ENCODE measurements around the gene KLHL10.
A peak's percentile ranks its signal among the peaks of the same experiment; 100 is the strongest.

The KLHL10 gene

DNA sequence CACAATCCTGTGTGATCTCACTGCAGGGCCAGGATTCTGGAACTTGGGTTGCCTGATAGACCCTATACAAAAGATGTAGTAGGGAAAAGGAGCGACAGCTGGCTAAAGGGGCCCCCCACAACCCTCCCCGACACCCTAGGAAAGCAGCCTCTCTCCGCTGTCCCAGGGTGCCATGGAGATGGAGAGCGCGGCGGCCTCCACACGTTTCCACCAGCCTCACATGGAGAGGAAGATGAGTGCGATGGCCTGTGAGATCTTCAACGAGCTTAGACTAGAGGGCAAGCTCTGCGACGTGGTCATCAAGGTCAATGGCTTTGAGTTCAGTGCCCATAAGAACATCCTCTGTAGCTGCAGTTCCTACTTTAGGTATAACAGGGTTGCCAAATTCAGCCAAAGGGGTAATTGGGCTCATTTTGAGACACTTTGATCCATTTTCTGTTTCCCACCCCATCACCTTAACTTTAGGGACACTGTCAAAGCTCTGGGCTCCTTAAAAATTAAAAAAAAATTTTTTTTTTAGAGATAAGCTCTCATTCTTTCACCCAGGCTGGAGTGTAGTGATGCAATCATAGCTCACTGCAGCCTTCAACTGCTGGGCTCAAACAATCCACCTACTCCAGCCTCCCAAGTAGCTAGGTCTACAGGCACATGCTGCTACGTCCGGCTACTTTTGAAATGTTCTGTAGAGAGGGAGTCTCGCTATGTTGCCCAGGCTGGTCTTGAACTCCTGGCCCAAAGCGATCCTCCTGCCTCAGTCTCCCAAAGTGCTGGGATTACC, at the start of gene KLHL10:
Gene KLHL10, plus strand, starts transcription at position 65 of the 778 bp plus-strand sequence. Its CDS starts 108 bp downstream, at position 173.
- DNase-seq, result no peak

DNA sequence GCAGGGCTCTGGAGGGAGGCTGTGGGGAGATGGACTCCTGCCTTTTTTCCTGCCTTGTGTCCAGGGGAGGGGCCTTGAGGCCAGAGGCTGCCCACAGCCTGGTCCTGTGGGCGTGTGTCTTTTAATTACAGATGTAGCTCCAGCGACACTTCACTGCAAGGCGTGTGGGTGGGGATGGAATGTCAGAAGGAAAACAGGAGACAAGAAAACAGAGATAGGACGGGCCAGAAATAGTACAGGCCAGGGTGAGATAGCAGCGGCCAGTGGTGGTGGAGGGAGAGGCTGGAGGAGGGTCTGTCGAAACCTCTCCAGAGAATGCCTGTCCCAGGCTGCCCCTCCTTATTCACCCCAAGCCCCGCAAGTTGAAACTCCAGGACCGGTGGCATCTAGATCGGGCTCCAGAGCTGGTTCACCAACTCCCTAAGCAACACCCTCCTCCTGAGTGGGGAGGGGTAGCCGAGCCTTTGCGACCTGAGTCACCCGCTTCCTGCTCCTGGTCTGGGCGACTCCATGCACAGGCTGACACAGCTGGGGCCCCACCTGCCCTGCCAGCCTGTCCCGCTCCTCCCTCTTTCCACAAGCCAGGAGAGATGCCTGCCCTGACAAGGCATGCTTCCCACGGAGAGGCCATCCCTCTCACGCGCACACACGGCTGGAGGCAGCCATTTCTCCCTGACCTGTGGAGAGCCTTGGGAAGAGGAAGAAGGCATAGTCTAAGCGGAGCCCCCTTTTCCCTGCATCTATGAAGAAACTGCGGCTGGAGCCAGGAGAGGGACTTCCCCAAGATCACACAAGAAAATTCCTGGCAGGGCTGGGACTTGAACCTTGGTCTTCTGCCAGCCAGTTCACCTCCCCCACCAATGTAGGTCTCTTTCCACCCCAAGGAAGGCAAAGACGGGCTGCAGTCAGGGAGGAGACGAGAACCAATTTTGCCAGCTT, 44.5 kb upstream of the KLHL10 start:
- DNase-seq, result no peak

DNA sequence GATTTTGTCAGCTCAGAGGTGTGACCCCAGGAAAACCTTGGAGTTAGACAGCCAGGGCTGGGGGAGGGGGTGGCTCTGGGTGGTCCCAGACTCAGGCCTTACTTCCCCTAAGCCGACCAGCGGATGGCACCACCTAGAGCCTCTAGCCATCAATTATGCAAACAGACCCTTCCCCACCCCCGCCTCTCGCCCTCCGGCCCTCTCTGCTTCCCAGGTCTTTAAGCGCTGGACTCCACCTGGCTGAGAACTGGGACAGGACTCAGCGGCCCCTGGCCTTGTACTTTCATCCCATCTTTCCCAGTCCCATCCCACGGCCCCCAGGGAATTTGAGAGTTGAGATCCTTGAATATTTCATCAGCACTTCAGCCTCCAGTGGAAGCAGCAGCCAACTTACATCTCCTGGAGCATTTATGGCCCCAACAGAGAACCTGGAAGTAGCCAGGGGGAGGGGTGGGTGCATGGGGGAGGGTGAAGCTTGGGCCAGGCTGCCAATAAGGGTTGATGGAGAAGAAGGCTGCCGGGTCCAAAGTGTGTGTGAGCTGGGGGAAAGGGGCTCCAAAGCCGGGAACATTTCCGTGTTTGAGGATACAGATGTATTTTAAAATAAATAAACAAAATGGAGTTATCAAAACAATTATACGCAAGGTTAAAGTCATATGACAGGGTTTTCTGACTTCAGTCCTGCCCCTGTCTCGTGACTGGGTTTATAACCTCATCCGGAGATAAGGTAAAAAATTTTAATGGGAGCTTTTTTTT, 43.7 kb upstream of the KLHL10 start:
- no peak for DNase-seq

DNA sequence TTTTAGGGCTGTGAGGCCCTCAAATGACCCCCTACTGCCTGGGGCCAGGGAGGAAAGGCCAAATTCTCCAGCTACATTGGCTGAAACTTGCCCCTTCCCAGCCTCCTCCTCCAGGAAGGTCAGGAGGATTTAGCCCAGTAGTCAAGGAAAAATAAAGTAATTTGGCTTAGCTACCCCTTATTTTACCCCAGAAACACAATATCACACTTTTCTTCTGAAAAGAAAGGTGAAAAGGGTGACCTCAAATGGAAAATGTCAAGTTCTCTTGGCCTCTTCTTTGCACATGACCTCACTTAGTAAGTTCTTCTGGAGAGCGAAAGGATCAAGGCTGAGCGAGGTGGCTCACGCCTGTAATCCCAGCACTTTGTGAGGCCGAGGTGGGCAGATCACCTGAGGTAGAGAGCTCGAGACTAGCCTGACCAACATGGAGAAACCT, 43.1 kb upstream of the KLHL10 start:
- no peak for DNase-seq

DNA sequence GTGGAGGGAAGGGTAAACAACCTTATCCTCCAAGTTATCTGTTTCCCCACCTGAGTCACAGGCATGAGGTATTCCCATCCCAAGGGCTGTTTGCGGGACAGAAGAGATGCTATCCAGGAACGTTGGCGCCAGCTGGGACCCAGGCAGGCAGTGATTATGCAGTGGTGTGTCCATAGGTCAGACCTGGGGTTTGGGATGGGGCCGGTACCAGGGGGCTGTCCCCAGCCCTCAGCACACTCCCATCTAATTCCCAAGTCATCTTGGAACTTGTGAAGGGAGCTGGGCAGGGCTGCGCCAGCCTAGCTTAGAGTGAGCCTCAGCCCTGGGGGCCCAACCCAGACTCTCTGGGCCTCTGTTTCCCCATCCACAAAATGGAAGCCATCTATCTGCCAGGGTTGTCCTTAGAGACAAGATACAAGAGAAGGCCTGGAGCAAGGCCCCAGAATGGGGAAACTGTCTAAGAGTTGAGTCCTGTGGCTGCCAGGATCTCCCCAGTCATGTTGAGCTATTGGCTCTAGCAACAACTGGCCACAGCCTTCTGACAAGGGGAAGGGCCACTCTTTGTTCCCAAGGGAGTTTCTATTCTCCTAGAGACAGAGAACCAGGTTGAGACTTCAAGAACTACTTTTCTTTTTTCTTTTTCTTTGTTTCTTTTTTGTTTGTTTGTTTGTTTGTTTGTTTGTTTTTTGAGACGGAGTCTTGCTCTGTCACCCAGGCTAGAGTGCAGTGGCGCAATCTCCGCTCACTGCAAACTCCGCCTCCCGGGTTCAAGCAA, 41.3 kb upstream of the KLHL10 start:
- DNase-seq, result no peak

DNA sequence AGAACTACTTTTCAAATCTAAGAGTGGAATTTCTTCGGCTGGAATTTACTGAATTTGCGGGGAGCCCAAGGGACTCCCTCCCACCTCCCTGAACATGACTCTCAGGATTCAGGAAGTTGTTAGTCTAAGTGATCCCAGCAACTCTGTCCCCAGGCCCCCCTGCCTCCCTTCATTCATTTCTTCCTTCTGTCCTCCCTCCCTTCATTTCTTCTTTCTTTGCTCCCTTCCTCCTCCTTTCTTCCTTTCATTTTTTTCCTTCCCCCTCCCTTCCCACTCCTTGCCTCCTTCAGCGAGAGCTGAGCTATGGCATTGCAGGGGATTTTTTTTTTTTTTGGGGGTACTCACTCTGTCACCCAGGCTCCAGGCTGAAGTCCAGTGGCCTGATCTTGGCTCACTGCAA, 40.2 kb upstream of the KLHL10 start:
- no peak for DNase-seq

DNA sequence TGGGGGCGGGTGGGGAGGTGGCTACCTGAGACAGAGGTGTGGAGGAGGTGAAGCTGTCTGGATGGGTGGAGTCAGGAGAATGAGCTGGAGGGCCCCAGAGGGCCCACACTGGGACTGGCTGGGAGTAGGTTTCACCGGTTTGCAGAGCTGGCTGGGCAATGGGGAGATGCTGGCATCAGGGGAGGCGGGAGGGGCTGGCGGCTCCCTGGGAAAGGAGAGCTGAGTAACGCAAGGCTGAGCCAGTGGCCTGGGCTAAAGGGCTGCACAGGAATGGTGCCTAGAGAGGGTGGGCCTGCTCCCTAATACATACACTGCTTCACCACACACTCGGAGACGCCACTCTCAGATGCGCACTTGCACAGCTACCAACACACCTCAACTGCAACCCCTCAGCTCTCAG, 38.3 kb upstream of the KLHL10 start:
- DNase-seq, result no peak

DNA sequence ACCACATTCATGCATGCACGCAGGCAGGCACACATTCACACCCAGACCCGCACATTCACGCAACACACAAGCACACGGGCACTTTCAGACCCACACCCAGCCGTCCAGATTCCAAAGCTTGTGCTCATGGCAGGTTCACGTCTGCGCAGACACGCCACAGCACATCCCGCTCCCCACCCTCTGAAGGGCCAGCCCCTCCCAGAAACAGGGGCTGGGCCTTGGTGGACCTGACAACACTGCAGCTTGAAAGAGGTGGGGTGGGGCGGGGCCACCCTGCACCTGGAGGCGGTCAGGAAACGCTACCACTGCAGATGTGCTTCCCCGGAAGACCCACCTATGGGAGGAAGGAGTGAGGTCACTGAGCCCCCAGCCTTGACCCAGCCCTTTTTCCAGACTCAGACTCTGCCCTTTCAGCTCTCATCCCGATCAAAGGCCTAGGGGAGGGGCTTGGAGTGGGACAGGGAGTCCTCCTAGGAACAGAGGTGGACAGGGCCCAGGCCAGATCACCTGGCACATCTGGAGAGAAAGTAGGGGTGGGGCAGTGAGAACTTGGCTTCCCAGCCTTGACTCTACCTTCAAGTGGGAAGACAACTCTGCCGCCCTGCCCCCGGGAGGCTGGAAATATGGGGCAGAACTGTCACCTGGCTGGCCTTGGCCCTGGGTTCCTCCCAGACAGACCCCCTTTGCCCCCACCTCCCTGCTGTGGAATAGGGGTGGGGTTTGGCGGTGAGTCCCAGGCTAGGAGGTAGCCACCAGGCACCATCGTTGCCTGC, 36.8 kb upstream of the KLHL10 start:
- DNase-seq, result no peak

DNA sequence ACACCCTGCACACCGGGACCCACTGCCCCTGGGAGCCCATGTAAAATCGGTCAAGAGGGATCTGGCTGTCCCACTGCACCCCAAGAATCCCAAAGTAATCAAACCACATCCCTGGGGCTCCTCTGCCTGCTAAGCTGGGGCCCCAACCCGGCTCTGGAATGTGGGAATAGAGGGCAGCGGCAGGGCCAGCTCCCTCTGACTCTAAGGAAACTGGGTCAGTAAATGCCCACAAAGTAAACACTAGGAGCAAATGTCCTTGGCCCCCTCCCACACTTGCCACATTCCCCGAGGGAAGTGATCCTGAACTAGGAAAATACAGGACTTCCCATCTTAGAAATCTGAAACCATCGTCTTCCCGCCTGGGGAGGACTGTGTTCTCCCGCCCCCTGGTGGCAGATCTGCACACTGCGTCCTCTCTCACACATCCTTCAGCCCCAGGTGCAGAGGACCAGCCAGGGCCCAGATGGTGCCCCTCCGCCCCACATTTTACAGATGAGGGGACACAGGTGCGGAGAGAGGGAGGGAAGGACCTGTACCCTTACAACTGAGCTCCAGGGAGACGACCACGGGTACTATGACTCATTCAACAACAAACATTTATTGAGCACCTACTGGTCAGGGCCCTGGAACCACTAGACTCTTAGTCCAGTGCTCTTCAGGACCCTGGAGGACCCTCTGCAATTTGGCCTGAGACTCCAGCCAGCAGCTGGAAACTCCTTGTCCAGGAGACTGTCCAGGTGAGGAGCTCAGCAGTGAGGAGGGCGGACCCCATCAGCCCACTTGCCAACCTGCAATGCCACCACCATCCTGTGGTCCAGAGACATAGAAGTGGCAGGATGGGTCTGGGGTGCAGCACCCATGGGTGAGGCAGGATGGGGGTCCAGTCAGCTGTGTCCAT, 36.0 kb upstream of the KLHL10 start:
- DNase-seq, result peak; percentile 81

DNA sequence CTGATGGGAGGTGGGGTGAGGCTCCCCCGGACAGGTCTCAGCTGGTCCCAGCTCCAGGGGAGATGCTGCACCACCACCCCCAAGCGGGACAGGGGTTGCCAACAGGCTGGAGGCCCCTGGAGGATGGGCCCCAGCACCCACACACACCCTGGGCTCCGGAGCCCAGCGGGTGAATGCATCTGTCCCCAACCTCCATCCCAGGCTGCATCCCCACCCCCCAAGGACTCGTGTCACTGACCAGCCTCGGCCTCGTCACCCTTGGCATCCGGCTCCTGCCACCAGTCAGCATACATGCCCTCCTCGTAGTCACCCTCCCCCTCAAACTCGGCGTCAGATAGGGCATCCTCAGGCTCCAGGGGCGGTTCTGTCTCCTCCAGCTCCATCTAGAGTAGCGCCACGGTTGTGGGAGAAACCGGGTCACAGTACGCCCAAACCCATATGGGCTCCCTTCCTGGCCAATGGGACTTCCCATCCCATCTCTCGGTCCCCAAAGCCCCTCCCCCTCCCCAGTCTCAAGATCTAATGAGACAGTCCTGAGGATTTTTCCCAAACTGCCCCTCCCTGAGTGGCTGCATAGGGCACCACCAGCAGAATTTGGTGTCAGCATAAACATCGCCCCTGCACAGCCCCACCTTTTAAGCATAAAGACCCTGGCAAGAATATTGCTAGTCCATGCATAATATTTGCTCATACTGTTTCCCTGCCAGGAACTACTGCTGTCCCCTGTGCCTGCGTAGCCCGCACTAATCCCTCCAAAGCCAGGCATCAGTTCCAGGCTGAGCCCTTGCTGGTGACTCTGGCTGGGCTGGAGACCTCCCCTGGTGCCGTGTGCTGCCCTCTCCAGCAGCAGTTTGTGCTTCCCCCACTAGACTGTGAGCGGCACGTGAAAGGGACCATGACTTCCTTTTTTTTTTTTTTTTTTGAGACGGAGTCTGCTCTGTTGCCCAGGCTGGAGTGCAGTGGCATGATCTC, 34.3 kb upstream of the KLHL10 start:
- no peak for DNase-seq

DNA sequence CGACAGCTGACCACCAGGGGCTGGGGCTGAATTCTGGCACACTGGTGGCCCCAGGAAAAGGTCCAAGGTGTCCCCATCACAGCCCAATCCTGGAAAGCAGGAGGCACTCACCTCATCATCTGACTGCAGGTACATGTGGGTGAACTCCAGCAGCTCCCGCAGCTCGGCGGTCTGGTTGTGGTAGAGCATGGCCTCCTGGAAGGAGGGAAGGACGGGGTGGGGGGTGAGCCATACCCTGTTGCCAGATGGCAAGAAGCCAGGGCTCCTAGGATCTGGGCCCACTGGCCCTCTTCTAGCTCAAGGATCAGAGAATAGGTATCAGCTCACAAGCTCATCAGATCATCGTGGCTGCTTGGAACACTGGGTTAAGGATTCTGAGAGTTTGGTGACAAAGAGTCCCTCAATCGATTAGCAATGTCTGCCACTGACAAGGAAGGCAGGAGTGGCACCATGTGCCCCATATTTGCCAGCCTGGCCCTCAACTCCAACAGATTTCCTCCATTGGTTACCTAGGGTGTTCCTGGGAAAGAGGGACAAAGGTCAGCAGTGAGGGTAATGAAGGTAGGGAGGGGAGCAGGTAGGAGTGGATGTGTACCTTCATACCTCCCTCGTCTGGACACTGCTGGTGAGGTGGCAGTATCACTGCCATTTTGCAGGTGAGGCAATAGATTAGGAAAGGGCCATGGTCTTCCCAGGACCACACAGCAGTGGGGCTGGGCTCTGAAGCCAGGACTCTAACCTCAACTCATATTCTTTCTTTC, 30.8 kb upstream of the KLHL10 start:
- no peak for DNase-seq

DNA sequence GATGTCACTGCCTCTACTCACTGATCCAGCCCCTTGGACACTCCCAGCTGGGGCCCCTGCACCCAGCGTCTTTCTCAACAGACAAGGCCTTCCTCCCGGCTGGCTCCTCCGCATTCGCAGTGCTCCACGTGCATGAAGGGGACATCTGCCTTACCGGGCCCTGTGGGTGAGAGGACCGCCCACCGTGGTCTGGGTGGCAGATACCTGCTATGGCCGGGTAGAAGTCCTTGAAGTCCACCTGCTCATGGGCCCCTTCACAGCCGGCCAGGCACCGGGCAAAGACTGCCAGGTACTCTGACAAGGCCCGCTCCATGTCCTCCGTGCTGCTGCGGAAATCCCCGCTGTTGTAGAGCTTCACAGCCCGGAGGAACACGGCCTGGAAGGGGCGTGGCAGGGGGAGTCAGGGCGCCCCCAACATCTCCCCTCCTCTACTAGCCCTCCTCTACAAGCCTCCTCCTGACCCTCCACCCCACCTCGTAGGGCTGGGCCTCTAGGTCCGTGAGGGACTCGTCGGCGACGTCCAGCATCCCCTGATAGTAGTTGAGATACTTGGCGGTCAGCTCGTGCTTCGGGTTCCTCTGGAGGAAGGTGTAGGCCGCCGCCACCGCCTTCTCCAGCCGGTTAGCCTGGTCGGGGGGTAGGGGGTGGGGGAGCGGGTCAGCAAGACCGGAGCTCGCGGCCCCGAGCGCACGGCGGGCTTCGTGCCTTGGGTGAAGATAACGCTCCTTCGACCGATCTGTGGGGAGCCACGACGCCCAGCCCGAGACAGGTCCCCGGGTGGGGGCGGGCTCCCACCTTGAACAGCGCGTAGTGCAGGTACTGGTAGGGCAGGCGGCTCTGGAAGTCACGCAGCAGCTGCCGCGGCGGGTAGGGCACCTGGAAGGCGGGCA, 26.7 kb upstream of the KLHL10 start:
- DNase-seq, result no peak

DNA sequence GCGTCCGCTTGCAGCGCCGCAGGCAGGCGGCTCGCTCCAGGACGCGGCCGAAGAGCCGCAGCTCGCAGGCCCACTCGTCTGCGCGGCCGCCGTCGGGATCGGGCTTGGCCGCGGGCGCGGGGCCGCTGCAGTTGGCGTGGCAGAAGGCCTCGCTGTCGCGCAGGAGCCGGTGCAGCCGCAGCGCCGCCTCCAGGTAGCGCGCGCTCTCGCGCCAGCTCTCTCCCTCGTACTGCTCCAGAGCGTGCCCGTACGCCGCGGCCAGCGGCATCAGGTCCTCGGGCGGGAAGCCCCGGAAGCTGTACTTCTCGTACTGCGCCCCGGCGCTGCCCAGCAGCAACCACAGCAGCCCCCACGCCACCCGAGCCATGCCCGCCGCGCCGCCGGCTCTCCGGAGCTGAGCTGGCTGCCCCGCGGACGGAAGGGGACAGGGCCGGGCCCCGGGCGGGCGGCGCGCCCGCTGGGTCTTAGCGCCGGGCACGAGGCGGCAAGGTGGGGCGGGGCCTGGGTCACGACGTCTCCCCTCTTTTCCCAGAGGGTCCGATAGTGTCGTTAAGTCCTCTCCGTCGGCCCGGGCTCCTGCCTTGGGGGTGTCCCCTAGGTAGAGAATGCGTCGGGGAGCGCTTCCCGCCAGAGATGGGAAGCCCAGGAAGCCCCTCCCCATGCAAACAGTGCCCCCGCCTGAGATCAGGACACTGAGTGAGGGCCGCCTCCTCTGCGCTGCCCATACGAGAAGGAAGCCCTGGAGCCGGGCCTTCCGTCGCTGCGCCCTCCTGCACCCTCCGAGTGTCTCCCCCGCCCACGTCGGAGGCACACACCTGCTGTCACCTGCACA, 25.9 kb upstream of the KLHL10 start, which contains the start of gene P3H4:
Gene P3H4, minus strand, starts transcription at position 401 of the 832 bp plus-strand sequence. Its CDS starts 34 bp downstream, at position 367.
- DNase-seq, result peak; percentile 65

DNA sequence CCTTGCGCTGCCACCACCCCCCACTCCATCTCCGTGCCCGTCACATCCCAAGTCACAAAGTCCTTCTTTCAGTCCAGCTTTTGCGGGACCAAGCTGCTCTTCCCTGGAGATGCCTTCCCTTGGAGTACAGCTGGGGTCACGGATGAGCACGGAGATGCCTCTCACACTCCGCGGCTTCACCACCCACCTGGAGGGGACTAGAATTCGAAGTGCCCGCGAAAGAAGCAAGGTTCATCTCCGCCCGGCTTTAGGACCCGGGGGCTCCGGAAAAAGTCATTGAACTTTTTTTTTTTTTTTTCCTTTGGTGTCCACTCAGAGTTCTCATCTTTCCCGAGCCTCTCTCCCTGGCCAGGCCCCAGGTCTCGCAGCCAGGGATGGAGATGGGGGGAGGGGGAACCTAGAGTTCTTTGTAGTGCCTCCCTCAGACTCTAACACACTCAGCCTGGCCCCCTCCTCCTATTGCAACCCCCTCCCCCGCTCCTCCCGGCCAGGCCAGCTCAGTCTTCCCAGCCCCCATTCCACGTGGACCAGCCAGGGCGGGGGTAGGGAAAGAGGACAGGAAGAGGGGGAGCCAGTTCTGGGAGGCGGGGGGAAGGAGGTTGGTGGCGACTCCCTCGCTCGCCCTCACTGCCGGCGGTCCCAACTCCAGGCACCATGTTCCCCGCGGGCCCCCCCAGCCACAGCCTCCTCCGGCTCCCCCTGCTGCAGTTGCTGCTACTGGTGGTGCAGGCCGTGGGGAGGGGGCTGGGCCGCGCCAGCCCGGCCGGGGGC, 25.1 kb upstream of the KLHL10 start, which contains the start of gene FKBP10:
Gene FKBP10, plus strand, starts transcription at position 624 of the 771 bp plus-strand sequence. Its CDS starts 31 bp downstream, at position 655.
- DNase-seq, result no peak

DNA sequence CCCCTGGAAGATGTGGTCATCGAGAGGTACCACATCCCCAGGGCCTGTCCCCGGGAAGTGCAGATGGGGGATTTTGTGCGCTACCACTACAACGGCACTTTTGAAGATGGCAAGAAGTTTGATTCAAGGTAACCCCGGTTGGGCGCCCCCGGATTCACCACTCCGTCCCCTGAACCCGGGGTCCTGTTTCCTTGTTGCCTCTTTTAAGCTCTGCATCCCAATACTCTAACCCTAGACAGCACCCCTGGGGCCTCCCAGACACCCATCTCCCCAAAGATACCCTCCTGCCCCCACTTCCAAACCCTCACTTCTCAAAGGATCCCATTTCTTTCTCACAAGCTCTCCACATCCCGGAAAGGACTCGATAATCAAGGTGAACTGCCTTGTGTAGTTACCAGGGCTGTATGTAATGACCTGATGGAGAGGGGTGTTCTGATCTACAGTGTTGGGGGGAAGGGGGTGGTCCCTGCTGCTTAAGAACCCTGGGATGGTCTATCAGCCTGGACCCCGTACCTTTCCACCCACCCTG, 24.4 kb upstream of the KLHL10 start:
- no peak for DNase-seq
